WTC11 (cell line): ENCODE data around the gene TPM4. TPM values are rescaled to one million over a fixed set of nuclear protein-coding genes. Genes with fewer than 3 reads are reported as not detected.
A peak's percentile ranks its signal among the peaks of the same experiment; 100 is the strongest.

Experiments
- ATAC-seq: fragments of 200-7000 bp; cut with Tn5 transposase; 2 replicates; pipeline ENCODE4 v1.10.0; 2021; ENCODE audit warnings: mild to moderate bottlenecking, moderate library complexity
- CTCF ChIA-PET: fragments of 300-600 bp; sonication (Branson Sonifier 250); formaldehyde crosslinking; loops from one replicate; lab custom pipeline; 2021; ENCODE audit warnings: antibody characterized with exemption; lab: Charles Lee
- POLR2A ChIA-PET: fragments of 350-600 bp; sonication (Branson Sonifier 250); formaldehyde crosslinking; loops from one replicate; lab custom pipeline; 2021; ENCODE audit warnings: antibody characterized with exemption; lab: Charles Lee
- DNase-seq: peaks from one replicate; pipeline ENCODE4 v3.0.0; 2021; ENCODE audit warnings: low spot score
- H3K27ac Mint-ChIP-seq: 2 replicates; pipeline ENCODE4 v1.8.0; 2021; ENCODE audit warnings: mixed read lengths
- H3K27me3 Mint-ChIP-seq: 2 replicates; pipeline ENCODE4 v1.8.0; 2021; ENCODE audit warnings: low read depth, mild to moderate bottlenecking, moderate library complexity, mixed read lengths
- H3K36me3 Mint-ChIP-seq: 2 replicates; pipeline ENCODE4 v1.8.0; 2021; ENCODE audit warnings: mixed read lengths
- H3K4me1 Mint-ChIP-seq: 2 replicates; pipeline ENCODE4 v1.8.0; 2022; ENCODE audit warnings: mixed read lengths
- H3K4me3 Mint-ChIP-seq: 2 replicates; pipeline ENCODE4 v1.8.0; 2021; ENCODE audit warnings: mild to moderate bottlenecking, moderate library complexity, mixed read lengths
- H3K9me3 Mint-ChIP-seq: 2 replicates; pipeline ENCODE4 v1.8.0; 2021; ENCODE audit warnings: mixed read lengths
- FOXJ3 ChIP-seq: sonication (generic); formaldehyde crosslinking; IDR thresholded peaks from 2 replicates; pipeline ENCODE4 v1.9.0; 2021; ENCODE audit warnings: missing genetic modification reagents, mild to moderate bottlenecking, borderline replicate concordance
- NR1H2 ChIP-seq: sonication (generic); formaldehyde crosslinking; IDR thresholded peaks from 2 replicates; pipeline ENCODE4 v1.9.0; 2021; ENCODE audit warnings: mild to moderate bottlenecking, moderate library complexity, missing genetic modification reagents
- NR2C2 ChIP-seq: sonication (generic); formaldehyde crosslinking; IDR thresholded peaks from 2 replicates; pipeline ENCODE4 v1.8.0; 2022; ENCODE audit warnings: mild to moderate bottlenecking, missing genetic modification reagents
- RORB ChIP-seq: fragments of 250-450 bp; sonication (Bioruptor Pico); IDR thresholded peaks from 2 replicates; pipeline ENCODE4 v1.9.0; 2021; ENCODE audit warnings: mild to moderate bottlenecking
- SOX15 ChIP-seq: fragments of 250-450 bp; sonication (Bioruptor Pico); IDR thresholded peaks from 2 replicates; pipeline ENCODE4 v1.9.0; 2021; ENCODE audit warnings: mild to moderate bottlenecking
- TP53 ChIP-seq: sonication (generic); formaldehyde crosslinking; IDR thresholded peaks from 2 replicates; pipeline ENCODE4 v1.8.1; 2023; ENCODE audit warnings: mild to moderate bottlenecking, missing genetic modification reagents
- ZNF121 ChIP-seq: sonication (generic); formaldehyde crosslinking; IDR thresholded peaks from 2 replicates; pipeline ENCODE4 v1.8.0; 2023; ENCODE audit warnings: missing genetic modification reagents
- ZNF232 ChIP-seq: sonication (generic); formaldehyde crosslinking; IDR thresholded peaks from 2 replicates; pipeline ENCODE4 v1.8.0; 2022; ENCODE audit warnings: mild to moderate bottlenecking, missing genetic modification reagents
- ZNF671 ChIP-seq: fragments of 250-450 bp; sonication (Bioruptor Pico); IDR thresholded peaks from 2 replicates; pipeline ENCODE4 v1.8.0; 2021; ENCODE audit warnings: mild to moderate bottlenecking
- total RNA-seq: library from RNA; stranded (reverse); gene quantifications from 3 replicates; pipeline ENCODE4 v1.2.3, GENCODE V29; 2021
- TF ChIP-seq, protein P1 (sequence below): sonication (generic); formaldehyde crosslinking; IDR thresholded peaks from 2 replicates; pipeline ENCODE4 v1.8.0; 2023; ENCODE audit warnings: missing genetic modification reagents, mild to moderate bottlenecking, borderline replicate concordance
- TF ChIP-seq, protein P2 (sequence below): sonication (generic); formaldehyde crosslinking; conservative IDR thresholded peaks from 2 replicates; pipeline ENCODE4 v1.8.1; 2022; ENCODE audit warnings: mild to moderate bottlenecking, missing genetic modification reagents
- TF ChIP-seq, protein P3 (sequence below): sonication (generic); formaldehyde crosslinking; IDR thresholded peaks from 2 replicates; pipeline ENCODE4 v1.8.0; 2022; ENCODE audit warnings: mild to moderate bottlenecking, missing genetic modification reagents
- TF ChIP-seq, protein P4 (sequence below): fragments of 250-450 bp; sonication (Bioruptor Pico); IDR thresholded peaks from 2 replicates; pipeline ENCODE4 v1.8.0; 2021; ENCODE audit warnings: mild to moderate bottlenecking
- TF ChIP-seq, protein P5 (sequence below): sonication (generic); formaldehyde crosslinking; IDR thresholded peaks from 2 replicates; pipeline ENCODE4 v1.8.0; 2022; ENCODE audit warnings: missing genetic modification reagents
- TF ChIP-seq, protein P6 (sequence below): sonication (generic); formaldehyde crosslinking; IDR thresholded peaks from 2 replicates; pipeline ENCODE4 v1.8.1; 2022; ENCODE audit warnings: mild to moderate bottlenecking, missing genetic modification reagents, moderate library complexity, borderline replicate concordance
- TF ChIP-seq, protein P7 (sequence below): sonication (generic); formaldehyde crosslinking; IDR thresholded peaks from 2 replicates; pipeline ENCODE4 v1.8.0; 2023; ENCODE audit warnings: missing genetic modification reagents

Gene TPM4
- total RNA-seq, 1 experiment from 2014 or later: 302 TPM

DNA sequence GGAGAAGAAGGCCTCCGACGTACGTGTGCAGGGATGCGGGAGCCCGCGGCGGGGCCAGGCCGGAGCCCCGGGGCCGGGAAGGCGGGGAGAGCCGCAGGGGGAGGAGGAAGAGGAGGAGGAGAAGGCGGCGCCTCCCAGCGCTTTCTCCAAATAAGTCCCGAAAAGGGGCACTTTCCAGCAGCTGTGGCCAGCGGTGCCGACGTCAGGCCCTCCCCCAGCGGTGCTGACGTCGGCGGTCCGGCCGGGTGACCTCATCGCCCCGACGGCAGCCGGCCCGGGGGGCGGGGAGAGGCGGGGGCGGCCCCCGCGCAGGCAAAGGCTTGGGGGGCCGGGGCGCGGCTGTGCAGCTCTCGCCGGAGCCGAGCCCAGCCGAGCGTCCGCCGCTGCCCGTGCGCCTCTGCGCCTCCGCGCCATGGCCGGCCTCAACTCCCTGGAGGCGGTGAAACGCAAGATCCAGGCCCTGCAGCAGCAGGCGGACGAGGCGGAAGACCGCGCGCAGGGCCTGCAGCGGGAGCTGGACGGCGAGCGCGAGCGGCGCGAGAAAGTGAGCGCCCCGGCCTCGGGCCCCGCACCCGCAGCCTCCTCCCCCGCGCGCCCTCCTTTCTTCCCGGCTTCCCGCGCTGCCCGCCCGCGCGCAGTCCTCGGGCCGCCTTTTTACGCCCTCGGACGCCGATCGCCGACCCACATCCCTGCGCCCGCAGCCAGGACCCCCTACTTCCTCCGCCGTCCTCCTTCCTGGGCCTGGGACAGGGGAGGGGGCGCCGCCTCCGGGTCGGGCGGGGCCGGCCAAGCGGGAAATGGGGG, at the start of gene TPM4 (continued):
- TF ChIP-seq, protein P1, sequence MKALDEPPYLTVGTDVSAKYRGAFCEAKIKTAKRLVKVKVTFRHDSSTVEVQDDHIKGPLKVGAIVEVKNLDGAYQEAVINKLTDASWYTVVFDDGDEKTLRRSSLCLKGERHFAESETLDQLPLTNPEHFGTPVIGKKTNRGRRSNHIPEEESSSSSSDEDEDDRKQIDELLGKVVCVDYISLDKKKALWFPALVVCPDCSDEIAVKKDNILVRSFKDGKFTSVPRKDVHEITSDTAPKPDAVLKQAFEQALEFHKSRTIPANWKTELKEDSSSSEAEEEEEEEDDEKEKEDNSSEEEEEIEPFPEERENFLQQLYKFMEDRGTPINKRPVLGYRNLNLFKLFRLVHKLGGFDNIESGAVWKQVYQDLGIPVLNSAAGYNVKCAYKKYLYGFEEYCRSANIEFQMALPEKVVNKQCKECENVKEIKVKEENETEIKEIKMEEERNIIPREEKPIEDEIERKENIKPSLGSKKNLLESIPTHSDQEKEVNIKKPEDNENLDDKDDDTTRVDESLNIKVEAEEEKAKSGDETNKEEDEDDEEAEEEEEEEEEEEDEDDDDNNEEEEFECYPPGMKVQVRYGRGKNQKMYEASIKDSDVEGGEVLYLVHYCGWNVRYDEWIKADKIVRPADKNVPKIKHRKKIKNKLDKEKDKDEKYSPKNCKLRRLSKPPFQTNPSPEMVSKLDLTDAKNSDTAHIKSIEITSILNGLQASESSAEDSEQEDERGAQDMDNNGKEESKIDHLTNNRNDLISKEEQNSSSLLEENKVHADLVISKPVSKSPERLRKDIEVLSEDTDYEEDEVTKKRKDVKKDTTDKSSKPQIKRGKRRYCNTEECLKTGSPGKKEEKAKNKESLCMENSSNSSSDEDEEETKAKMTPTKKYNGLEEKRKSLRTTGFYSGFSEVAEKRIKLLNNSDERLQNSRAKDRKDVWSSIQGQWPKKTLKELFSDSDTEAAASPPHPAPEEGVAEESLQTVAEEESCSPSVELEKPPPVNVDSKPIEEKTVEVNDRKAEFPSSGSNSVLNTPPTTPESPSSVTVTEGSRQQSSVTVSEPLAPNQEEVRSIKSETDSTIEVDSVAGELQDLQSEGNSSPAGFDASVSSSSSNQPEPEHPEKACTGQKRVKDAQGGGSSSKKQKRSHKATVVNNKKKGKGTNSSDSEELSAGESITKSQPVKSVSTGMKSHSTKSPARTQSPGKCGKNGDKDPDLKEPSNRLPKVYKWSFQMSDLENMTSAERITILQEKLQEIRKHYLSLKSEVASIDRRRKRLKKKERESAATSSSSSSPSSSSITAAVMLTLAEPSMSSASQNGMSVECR (CRISPR knock-in tag): 0 out of 2 replicates have a peak, but pooled peaks have one; percentile 20
- TF ChIP-seq, protein P2, sequence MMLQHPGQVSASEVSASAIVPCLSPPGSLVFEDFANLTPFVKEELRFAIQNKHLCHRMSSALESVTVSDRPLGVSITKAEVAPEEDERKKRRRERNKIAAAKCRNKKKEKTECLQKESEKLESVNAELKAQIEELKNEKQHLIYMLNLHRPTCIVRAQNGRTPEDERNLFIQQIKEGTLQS (CRISPR knock-in tag): no peak
- TF ChIP-seq, protein P3, sequence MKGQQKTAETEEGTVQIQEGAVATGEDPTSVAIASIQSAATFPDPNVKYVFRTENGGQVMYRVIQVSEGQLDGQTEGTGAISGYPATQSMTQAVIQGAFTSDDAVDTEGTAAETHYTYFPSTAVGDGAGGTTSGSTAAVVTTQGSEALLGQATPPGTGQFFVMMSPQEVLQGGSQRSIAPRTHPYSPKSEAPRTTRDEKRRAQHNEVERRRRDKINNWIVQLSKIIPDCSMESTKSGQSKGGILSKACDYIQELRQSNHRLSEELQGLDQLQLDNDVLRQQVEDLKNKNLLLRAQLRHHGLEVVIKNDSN (CRISPR knock-in tag): no peak
- TF ChIP-seq, protein P4, sequence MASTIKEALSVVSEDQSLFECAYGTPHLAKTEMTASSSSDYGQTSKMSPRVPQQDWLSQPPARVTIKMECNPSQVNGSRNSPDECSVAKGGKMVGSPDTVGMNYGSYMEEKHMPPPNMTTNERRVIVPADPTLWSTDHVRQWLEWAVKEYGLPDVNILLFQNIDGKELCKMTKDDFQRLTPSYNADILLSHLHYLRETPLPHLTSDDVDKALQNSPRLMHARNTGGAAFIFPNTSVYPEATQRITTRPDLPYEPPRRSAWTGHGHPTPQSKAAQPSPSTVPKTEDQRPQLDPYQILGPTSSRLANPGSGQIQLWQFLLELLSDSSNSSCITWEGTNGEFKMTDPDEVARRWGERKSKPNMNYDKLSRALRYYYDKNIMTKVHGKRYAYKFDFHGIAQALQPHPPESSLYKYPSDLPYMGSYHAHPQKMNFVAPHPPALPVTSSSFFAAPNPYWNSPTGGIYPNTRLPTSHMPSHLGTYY (CRISPR knock-in tag): 0 out of 2 replicates have a peak, but pooled peaks have one; percentile 64
- TF ChIP-seq ZNF121 (no peak), ZNF232 (CRISPR knock-in tag) (peak; percentile 35; the same call in 1 of the 2 replicates)
- TF ChIP-seq, protein P5, sequence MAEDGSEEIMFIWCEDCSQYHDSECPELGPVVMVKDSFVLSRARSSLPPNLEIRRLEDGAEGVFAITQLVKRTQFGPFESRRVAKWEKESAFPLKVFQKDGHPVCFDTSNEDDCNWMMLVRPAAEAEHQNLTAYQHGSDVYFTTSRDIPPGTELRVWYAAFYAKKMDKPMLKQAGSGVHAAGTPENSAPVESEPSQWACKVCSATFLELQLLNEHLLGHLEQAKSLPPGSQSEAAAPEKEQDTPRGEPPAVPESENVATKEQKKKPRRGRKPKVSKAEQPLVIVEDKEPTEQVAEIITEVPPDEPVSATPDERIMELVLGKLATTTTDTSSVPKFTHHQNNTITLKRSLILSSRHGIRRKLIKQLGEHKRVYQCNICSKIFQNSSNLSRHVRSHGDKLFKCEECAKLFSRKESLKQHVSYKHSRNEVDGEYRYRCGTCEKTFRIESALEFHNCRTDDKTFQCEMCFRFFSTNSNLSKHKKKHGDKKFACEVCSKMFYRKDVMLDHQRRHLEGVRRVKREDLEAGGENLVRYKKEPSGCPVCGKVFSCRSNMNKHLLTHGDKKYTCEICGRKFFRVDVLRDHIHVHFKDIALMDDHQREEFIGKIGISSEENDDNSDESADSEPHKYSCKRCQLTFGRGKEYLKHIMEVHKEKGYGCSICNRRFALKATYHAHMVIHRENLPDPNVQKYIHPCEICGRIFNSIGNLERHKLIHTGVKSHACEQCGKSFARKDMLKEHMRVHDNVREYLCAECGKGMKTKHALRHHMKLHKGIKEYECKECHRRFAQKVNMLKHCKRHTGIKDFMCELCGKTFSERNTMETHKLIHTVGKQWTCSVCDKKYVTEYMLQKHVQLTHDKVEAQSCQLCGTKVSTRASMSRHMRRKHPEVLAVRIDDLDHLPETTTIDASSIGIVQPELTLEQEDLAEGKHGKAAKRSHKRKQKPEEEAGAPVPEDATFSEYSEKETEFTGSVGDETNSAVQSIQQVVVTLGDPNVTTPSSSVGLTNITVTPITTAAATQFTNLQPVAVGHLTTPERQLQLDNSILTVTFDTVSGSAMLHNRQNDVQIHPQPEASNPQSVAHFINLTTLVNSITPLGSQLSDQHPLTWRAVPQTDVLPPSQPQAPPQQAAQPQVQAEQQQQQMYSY (CRISPR knock-in tag): no peak
- TF ChIP-seq, all 79 proteins: peak for 15

DNA sequence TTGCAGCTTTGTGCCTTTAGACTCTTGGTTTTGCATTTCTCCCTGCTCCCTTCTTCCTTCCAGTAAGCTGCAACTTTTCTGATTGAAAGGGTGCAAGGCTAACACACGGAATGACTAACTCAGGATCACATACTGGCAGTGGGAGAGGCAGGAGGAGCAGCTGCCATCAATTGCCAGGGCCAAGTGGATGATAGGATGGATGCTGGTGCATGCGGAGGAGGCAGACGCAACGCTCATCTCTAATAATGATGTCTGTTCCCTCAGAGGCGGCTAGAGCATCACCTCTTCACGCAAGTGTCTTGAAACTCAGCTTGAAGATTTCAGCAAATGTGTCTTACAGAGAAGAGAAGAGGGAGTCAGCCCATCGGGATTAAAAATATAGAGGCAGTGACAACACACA, 49.5 kb upstream of the TPM4 start:
- TF ChIP-seq, protein P6, sequence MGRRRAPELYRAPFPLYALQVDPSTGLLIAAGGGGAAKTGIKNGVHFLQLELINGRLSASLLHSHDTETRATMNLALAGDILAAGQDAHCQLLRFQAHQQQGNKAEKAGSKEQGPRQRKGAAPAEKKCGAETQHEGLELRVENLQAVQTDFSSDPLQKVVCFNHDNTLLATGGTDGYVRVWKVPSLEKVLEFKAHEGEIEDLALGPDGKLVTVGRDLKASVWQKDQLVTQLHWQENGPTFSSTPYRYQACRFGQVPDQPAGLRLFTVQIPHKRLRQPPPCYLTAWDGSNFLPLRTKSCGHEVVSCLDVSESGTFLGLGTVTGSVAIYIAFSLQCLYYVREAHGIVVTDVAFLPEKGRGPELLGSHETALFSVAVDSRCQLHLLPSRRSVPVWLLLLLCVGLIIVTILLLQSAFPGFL (CRISPR knock-in tag): no peak
- TF ChIP-seq TP53 (CRISPR knock-in tag): no peak
- TF ChIP-seq SOX15 (CRISPR knock-in tag): no peak
- TF ChIP-seq, protein P7, sequence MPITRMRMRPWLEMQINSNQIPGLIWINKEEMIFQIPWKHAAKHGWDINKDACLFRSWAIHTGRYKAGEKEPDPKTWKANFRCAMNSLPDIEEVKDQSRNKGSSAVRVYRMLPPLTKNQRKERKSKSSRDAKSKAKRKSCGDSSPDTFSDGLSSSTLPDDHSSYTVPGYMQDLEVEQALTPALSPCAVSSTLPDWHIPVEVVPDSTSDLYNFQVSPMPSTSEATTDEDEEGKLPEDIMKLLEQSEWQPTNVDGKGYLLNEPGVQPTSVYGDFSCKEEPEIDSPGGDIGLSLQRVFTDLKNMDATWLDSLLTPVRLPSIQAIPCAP (CRISPR knock-in tag): no peak
- TF ChIP-seq ZNF671 (CRISPR knock-in tag): no peak
- no peak for TF ChIP-seq FOXJ3 (CRISPR knock-in tag)
- TF ChIP-seq RORB (CRISPR knock-in tag): no peak
- no peak for TF ChIP-seq ZNF121
- TF ChIP-seq NR1H2 (CRISPR knock-in tag): no peak
- no peak for TF ChIP-seq NR2C2 (CRISPR knock-in tag)
- Mint-ChIP-seq H3K27ac (no peak overlapping the region), H3K27me3 (no peaks in the 10 kb centered on the region), H3K9me3 (no peaks in the 10 kb centered on the region), H3K4me1 (no peaks in the 10 kb centered on the region), H3K36me3 (no peaks in the 10 kb centered on the region), H3K4me3 (no peak overlapping the region)
- ATAC-seq (no peak), DNase-seq (no peak)
- POLR2A ChIA-PET: no interaction called here
- CTCF ChIA-PET: interaction anchor here (1.4 to 4.0 kb wide), 4 partner anchors 15 to 156 kb away, joined by 7 to 20 read pairs (median 9); no protein-coding TSS in a partner anchor
